ENCODE data around the gene PLCB1.

DNA sequence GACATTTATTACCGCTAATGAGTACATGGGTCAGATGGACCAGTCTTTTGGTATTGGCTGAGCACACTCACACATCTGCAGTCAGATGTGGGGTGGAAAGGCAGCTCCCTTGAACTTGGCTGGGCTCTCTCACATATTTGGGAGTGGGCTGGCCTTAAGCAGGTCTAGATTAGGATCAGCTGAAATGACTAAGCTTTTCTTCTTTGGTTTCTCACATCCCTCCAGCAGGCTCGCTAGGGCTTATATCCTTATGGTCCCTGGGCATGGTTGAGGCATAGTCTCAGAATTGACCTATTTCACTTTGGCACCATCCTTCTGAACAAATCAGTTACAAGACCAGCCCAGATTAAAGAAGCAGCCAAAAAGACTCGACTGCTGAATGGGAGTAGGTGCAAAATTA lies 14.4 kb upstream of the PLCB1 start:
- TF ChIP-seq CTCF (IDR thresholded peaks at IDR 0.05) (no peak), POLR2A (IDR thresholded peaks at IDR 0.05) (no peak), POLR2AphosphoS5 (IDR thresholded peaks at IDR 0.05) (no peak)

Measured in breast epithelium (tissue), 3 donors.